ENCODE results near the gene PTPRN2. TPM values are rescaled to one million over a fixed set of nuclear protein-coding genes. Genes with fewer than 3 reads are reported as not detected.

PTPRN2 gene
- total and polyA plus RNA-seq, 8 donors: 4.9 to 136 (median 46.8) TPM

GRCh38 chr7:158315881-158316280 is 271.7 kb downstream of the PTPRN2 start:
- Histone ChIP-seq H3K4me1 (peaks cover 0 to 10% (median 0%) of the 10 kb centered on the region in 4 donors), H3K36me3 (no peaks in the 10 kb centered on the region), H3K27ac (no peak overlapping the region), H3K27me3 (peaks cover 0 to 22% (median 0%) of the 10 kb centered on the region in 3 donors), H3K9me3 (peaks cover 0 to 5% (median 0%) of the 10 kb centered on the region in 4 donors), H3K4me3 (no peak overlapping the region)
- WGBS, 5 donors: 94 to 98% (median 97%) methylated on average over 11 of the region's 11 CpGs
- DNase-seq: no peak
- no peak for TF ChIP-seq POLR2AphosphoS5 (IDR thresholded peaks at IDR 0.05)
- TF ChIP-seq CTCF (IDR thresholded peaks at IDR 0.05): no peak
- no peak for TF ChIP-seq POLR2A (IDR thresholded peaks at IDR 0.05)
- no peak for TF ChIP-seq EP300 (IDR thresholded peaks at IDR 0.05)
- intact Hi-C loops (cut with DNase I; ENCODE audit: low total_unique reads): no loop called here

- 88 to 94% (median 90%) methylated on average over 11 of the region's 11 CpGs for WGBS, 5 donors
- intact Hi-C loops (cut with DNase I; ENCODE audit: low total_unique reads): no loop called here
- no peak overlapping the region for H3K27ac ChIP-seq
- peaks cover 0 to 22% (median 0%) of the 10 kb centered on the region in 3 donors for H3K27me3 ChIP-seq
- H3K4me1 ChIP-seq: peaks cover 0 to 10% (median 0%) of the 10 kb centered on the region in 4 donors
- no peak for TF ChIP-seq EP300 (IDR thresholded peaks at IDR 0.05)
- no peak for TF ChIP-seq CTCF (IDR thresholded peaks at IDR 0.05)
- no peak for TF ChIP-seq POLR2AphosphoS5 (IDR thresholded peaks at IDR 0.05)
- TF ChIP-seq POLR2A (IDR thresholded peaks at IDR 0.05): no peak
- peaks cover 0 to 10% (median 0%) of the 10 kb centered on the region in 4 donors for H3K9me3 ChIP-seq
- DNase-seq: no peak
- no peak overlapping the region for H3K4me3 ChIP-seq
- no peaks in the 10 kb centered on the region for H3K36me3 ChIP-seq
These were observed 272.3 kb downstream of the PTPRN2 start for GRCh38 chr7:158315326-158315725.

- H3K9me3 ChIP-seq: peaks cover 0 to 10% (median 0%) of the 10 kb centered on the region in 4 donors
- H3K27me3 ChIP-seq: peaks cover 0 to 22% (median 0%) of the 10 kb centered on the region in 3 donors
- no peak overlapping the region for H3K27ac ChIP-seq
- H3K36me3 ChIP-seq: peaks cover 0 to 3% (median 0%) of the 10 kb centered on the region in 4 donors
- no peak overlapping the region for H3K4me3 ChIP-seq
- WGBS, 5 donors: 93 to 97% (median 94%) methylated on average over 15 of the region's 15 CpGs
- no peak for TF ChIP-seq EP300 (IDR thresholded peaks at IDR 0.05)
- no peak for TF ChIP-seq POLR2A (IDR thresholded peaks at IDR 0.05)
- TF ChIP-seq CTCF (IDR thresholded peaks at IDR 0.05): no peak
- TF ChIP-seq POLR2AphosphoS5 (IDR thresholded peaks at IDR 0.05): no peak
- peaks cover 0 to 10% (median 0%) of the 10 kb centered on the region in 4 donors for H3K4me1 ChIP-seq
- intact Hi-C loops (cut with DNase I; ENCODE audit: low total_unique reads): no loop called here
- no peak for DNase-seq
These were observed 273.2 kb downstream of the PTPRN2 start for GRCh38 chr7:158314394-158314793.

GRCh38 chr7:158313931-158314330 is 273.7 kb downstream of the PTPRN2 start:
- intact Hi-C loops (cut with DNase I; ENCODE audit: low total_unique reads): no loop called here
- DNase-seq: no peak
- Histone ChIP-seq H3K9me3 (peaks cover 0 to 10% (median 2%) of the 10 kb centered on the region in 4 donors), H3K4me1 (peaks cover 0 to 10% (median 0%) of the 10 kb centered on the region in 4 donors), H3K27me3 (peaks cover 0 to 22% (median 0%) of the 10 kb centered on the region in 3 donors), H3K36me3 (peaks cover 0 to 3% (median 0%) of the 10 kb centered on the region in 4 donors), H3K27ac (no peak overlapping the region), H3K4me3 (no peak overlapping the region)
- 88 to 95% (median 92%) methylated on average over 10 of the region's 10 CpGs for WGBS, 5 donors
- no peak for TF ChIP-seq CTCF (IDR thresholded peaks at IDR 0.05)
- TF ChIP-seq EP300 (IDR thresholded peaks at IDR 0.05): no peak
- no peak for TF ChIP-seq POLR2A (IDR thresholded peaks at IDR 0.05)
- no peak for TF ChIP-seq POLR2AphosphoS5 (IDR thresholded peaks at IDR 0.05)
